ENCODE measurements around the gene EYS. TPM values are rescaled to one million over a fixed set of nuclear protein-coding genes. Genes with fewer than 3 reads are reported as not detected.

The EYS gene
- total RNA-seq, 1 experiment from 2014 or later = not detected

- no peak overlapping the region for H2BK20ac ChIP-seq (ENCODE audit: low read depth, low read length, poor library complexity, severe bottlenecking)
- H3K23me2 ChIP-seq (ENCODE audit: insufficient read length, low read depth, low read length, poor library complexity, severe bottlenecking) = no peaks in the 10 kb centered on the region
- no CpG with 5 or more reads among the region's 1 CpG for WGBS (ENCODE audit: extremely low coverage, insufficient read length, low lambda C conversion rate)
- Mint-ChIP-seq H3K9me3 (no peaks in the 10 kb centered on the region), H3K27ac (no peak overlapping the region), H3K27me3 (ENCODE audit: low read depth) (no peaks in the 10 kb centered on the region), H3K36me3 (ENCODE audit: insufficient read depth in 1 of 3, low read depth in 3 of 3) (no peaks in the 10 kb centered on the region), H3K4me3 (no peak overlapping the region), H3K4me1 (no peaks in the 10 kb centered on the region)
- H3K56ac ChIP-seq (ENCODE audit: insufficient read length, low read depth, low read length) = no peak overlapping the region
- H2BK120ac ChIP-seq (ENCODE audit: low read depth, low read length, poor library complexity, severe bottlenecking) = no peak overlapping the region
- no peaks in the 10 kb centered on the region for H3K4me1 ChIP-seq (ENCODE audit: insufficient read depth, low read length)
- H3K4me2 ChIP-seq (ENCODE audit: insufficient read depth, insufficient read length, low read length) = no peak overlapping the region
- H4K5ac ChIP-seq (ENCODE audit: insufficient read length, low read depth, low read length) = no peak overlapping the region
- H3K27ac ChIP-seq (ENCODE audit: insufficient read length, low read depth, low read length) = no peak overlapping the region
- no peaks in the 10 kb centered on the region for H3K79me2 ChIP-seq (ENCODE audit: insufficient read depth, low read length)
- no peaks in the 10 kb centered on the region for H3K27me3 ChIP-seq (ENCODE audit: insufficient read depth, low read length)
- H4K8ac ChIP-seq (replicated peaks; ENCODE audit: insufficient read length, low read depth, low read length) = no peak overlapping the region
- no peak overlapping the region for H2BK15ac ChIP-seq (ENCODE audit: low read depth, low read length)
- no peak overlapping the region for H4K91ac ChIP-seq (ENCODE audit: insufficient read length, low read depth, low read length)
- no peak overlapping the region for H3K9ac ChIP-seq (ENCODE audit: extremely low read depth, insufficient read length, low read length)
- no peak overlapping the region for H2AFZ ChIP-seq (ENCODE audit: low read length)
- H3K79me1 ChIP-seq (ENCODE audit: insufficient read depth, low read depth, low read length, poor library complexity, severe bottlenecking) = no peaks in the 10 kb centered on the region
- no peak overlapping the region for H2AK5ac ChIP-seq (ENCODE audit: insufficient read length, low read length)
- H4K20me1 ChIP-seq (ENCODE audit: control insufficient read depth, insufficient read depth, insufficient read length) = no peaks in the 10 kb centered on the region
- no peak overlapping the region for H3T11ph ChIP-seq (ENCODE audit: low read length)
- no peak overlapping the region for H2BK5ac ChIP-seq (ENCODE audit: insufficient read length, low read length)
- no peak for DNase-seq
- no peak overlapping the region for H3K4ac ChIP-seq (ENCODE audit: low read depth, low read length)
- no peak overlapping the region for H3K14ac ChIP-seq (ENCODE audit: insufficient read depth, low read length)
- no peak overlapping the region for H3K18ac ChIP-seq (ENCODE audit: insufficient read length, low read depth, low read length)
- H3K9me3 ChIP-seq (ENCODE audit: control insufficient read depth, low read depth, low read length) = no peaks in the 10 kb centered on the region
- no peak for TF ChIP-seq CTCF (conservative IDR thresholded peaks at IDR 0.05)
- no peak overlapping the region for H3K23ac ChIP-seq (ENCODE audit: insufficient read length, low read depth, low read length)
- H2BK12ac ChIP-seq (ENCODE audit: insufficient read length, low read depth, low read length) = no peak overlapping the region
These were observed 642.2 kb downstream of the EYS start for GRCh38 chr6:65064844-65065243.
